HEK293 (cell line): Measurements from ENCODE around the gene SAMD1.
A peak's percentile ranks its signal among the peaks of the same experiment; 100 is the strongest.

ENCODE experiments used
- CTCF ChIA-PET: fragments of 350-600 bp; formaldehyde crosslinking; extraction: SDS; loops from one replicate; lab custom pipeline; 2021; ENCODE audit warnings: antibody characterized with exemption; lab: Yijun Ruan, JAX
- POLR2A ChIA-PET: fragments of 300-600 bp; formaldehyde crosslinking; extraction: SDS; loops from one replicate; lab custom pipeline; 2020; ENCODE audit warnings: antibody characterized with exemption, inconsistent platforms; lab: Yijun Ruan, JAX
- H3K27ac ChIP-seq: fragments of 200-500 bp; sonication (Bioruptor generic); 2 replicates; pipeline ENCODE4 v1.5.1; 2014; ENCODE audit warnings: low read depth, low read length, control low read depth, inconsistent platforms; ENCODE audit errors: extremely low read depth
- H3K36me3 ChIP-seq, 2 experiments: fragments of 200-500 bp in 1 of 2; sonication (Bioruptor generic) in 1 of 2; 1 replicate in 1 of 2; 2 replicates in 1 of 2; pipeline ENCODE4 v1.5.1; 2014 to 2017; ENCODE audit warnings: inconsistent platforms in 2 of 2, low read length in 2 of 2; ENCODE audit not compliant: control insufficient read depth in 2 of 2, insufficient read depth in 1 of 2
- H3K4me1 ChIP-seq: fragments of 200-500 bp; sonication (Bioruptor generic); 2 replicates; pipeline ENCODE4 v1.5.1; 2014; ENCODE audit warnings: mild to moderate bottlenecking, low read length, inconsistent platforms; ENCODE audit not compliant: control insufficient read depth, insufficient read depth
- H3K4me3 ChIP-seq: 2 replicates; pipeline ENCODE4 v1.5.1; 2011; ENCODE audit warnings: low read depth, mild to moderate bottlenecking, control low read depth, low read length, moderate library complexity
- H3K9me3 ChIP-seq: fragments of 200-500 bp; sonication (Bioruptor generic); 2 replicates; pipeline ENCODE4 v1.5.1; 2014; ENCODE audit warnings: low read depth, low read length, inconsistent platforms; ENCODE audit not compliant: control insufficient read depth, insufficient read depth
- PRDM1 ChIP-seq: fragments of 450-650 bp; formaldehyde crosslinking; IDR thresholded peaks from 2 replicates; pipeline ENCODE4; 2016; ENCODE audit warnings: missing biosample characterization, missing genetic modification characterization
- TCF7L2 ChIP-seq: IDR thresholded peaks from 2 replicates; pipeline ENCODE4 v1.6.1; 2011; ENCODE audit warnings: low read depth, mild to moderate bottlenecking, inconsistent platforms, low read length, moderate library complexity, borderline replicate concordance
- ZNF121 ChIP-seq: fragments of 450-650 bp; formaldehyde crosslinking; IDR thresholded peaks from 2 replicates; pipeline ENCODE4 v1.5.1; 2016; ENCODE audit warnings: missing biosample characterization, missing genetic modification characterization
- ZNF221 ChIP-seq: fragments of 450-650 bp; formaldehyde crosslinking; IDR thresholded peaks from 2 replicates; pipeline ENCODE4 v1.5.1; 2017; ENCODE audit warnings: missing biosample characterization, missing genetic modification characterization, borderline replicate concordance
- ZNF394 ChIP-seq: fragments of 450-650 bp; formaldehyde crosslinking; IDR thresholded peaks from 2 replicates; pipeline ENCODE4 v1.5.1; 2016; ENCODE audit warnings: missing biosample characterization, missing genetic modification characterization, mild to moderate bottlenecking, moderate library complexity, borderline replicate concordance
- ZNF768 ChIP-seq: fragments of 450-650 bp; formaldehyde crosslinking; IDR thresholded peaks from 2 replicates; pipeline ENCODE4 v1.5.1; 2018; ENCODE audit warnings: missing biosample characterization, mild to moderate bottlenecking, missing genetic modification characterization
- TF ChIP-seq, protein P1 (sequence below): fragments of 450-650 bp; formaldehyde crosslinking; IDR thresholded peaks from 2 replicates; pipeline ENCODE4 v1.5.1; 2016; ENCODE audit warnings: missing biosample characterization, missing genetic modification characterization
- TF ChIP-seq, protein P2 (sequence below): fragments of 450-650 bp; formaldehyde crosslinking; IDR thresholded peaks from 2 replicates; pipeline ENCODE4 v1.5.1; 2016; ENCODE audit warnings: missing biosample characterization, missing genetic modification characterization, borderline replicate concordance
- TF ChIP-seq, protein P3 (sequence below): fragments of 450-650 bp; formaldehyde crosslinking; IDR thresholded peaks from 2 replicates; pipeline ENCODE4 v1.5.1; 2017; ENCODE audit warnings: missing biosample characterization, missing genetic modification characterization
- TF ChIP-seq, protein P4 (sequence below): fragments of 450-650 bp; formaldehyde crosslinking; IDR thresholded peaks from 2 replicates; pipeline ENCODE4 v1.5.1; 2016; ENCODE audit warnings: missing biosample characterization, missing genetic modification characterization, borderline replicate concordance

Gene SAMD1

DNA sequence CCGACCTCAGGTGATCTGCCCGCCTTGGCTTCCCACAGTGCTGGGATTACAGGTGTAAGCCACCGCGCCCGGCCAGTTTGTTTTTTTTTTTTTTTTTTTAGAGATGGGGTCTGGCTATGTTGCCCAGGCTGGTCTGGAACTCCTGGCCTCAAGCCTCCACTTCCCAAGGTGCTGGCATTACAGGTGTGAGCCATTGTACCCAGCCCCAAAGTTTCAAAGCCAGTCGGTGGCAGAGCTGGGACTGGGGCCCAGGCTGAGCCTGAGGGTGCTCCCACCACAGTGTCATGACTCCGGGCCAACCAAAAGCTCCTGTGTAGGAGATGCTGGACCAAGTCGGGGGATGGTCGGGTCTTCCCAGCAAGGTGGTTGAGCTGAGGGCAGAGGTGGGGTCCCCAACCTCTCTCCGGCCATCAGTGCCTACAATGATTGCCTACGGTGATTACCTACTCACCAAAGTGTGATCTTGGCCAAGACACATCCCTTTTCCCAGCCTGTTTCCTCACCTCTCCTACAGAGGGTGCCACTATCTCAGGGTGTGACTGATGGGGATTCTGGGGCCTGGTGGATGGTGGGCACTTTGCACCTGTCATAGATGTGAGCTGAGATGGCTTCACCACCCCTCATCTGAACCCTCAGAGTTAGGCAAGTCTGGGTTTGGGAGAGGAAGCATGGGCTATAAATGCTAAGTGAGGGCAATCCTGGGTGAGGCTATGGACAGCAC is 5.9 kb upstream of the SAMD1 start:
- no peak overlapping the region for H3K4me3 ChIP-seq
- POLR2A ChIA-PET: interaction anchor here (0.7 to 1.7 kb wide), 2 partner anchors 27 to 40 kb away, joined by 4 to 7 read pairs; partner anchors contain the start of gene ASF1B
- H3K9me3 ChIP-seq: no peaks in the 10 kb centered on the region
- peak; percentile 77; the same call in 1 of the 2 replicates for TF ChIP-seq ZNF121
- TF ChIP-seq, protein P1, sequence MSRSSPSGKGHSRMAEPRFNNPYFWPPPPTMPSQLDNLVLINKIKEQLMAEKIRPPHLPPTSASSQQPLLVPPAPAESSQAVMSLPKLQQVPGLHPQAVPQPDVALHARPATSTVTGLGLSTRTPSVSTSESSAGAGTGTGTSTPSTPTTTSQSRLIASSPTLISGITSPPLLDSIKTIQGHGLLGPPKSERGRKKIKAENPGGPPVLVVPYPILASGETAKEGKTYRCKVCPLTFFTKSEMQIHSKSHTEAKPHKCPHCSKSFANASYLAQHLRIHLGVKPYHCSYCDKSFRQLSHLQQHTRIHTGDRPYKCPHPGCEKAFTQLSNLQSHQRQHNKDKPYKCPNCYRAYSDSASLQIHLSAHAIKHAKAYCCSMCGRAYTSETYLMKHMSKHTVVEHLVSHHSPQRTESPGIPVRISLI (tag by site-specific recombination): 0 out of 2 replicates have a peak, but pooled peaks have one; percentile 0
- no peak for TF ChIP-seq PRDM1
- no peaks in the 10 kb centered on the region for H3K4me1 ChIP-seq
- H3K36me3 ChIP-seq: peaks cover 15 to 37% of the 10 kb centered on the region in 2 experiments; a peak in 2 of 3 replicates
- CTCF ChIA-PET: interaction anchor here (0.6 to 1.1 kb wide), 5 partner anchors 16 to 1180 kb away, joined by 3 to 4 read pairs (median 3); a partner anchor contains a TSS
- H3K27ac ChIP-seq: no peak overlapping the region

DNA sequence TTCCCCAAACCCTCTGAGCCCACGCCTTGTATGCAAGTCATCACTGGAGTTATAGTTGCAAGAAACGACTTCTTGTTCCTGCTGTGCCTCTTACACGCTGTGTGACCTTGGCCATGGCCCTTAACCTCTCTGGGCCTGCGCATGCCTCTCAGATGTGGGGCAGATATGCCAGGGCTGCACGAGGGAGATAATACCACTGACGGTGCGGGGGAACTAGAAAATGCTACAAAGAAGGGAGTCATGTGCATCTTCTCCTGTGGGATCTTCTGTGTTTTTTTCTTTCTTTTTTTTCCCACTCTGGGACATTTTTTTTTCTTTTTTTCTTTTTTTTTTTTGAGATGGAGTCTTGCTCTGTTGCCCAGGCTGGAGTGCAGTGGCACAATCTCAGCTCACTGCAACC is 4.3 kb upstream of the SAMD1 start:
- POLR2A ChIA-PET: interaction anchor here (1.1 to 1.7 kb wide), 2 partner anchors 23 to 42 kb away, joined by 3 to 7 read pairs; partner anchors contain the start of genes ASF1B and PRKACA
- H3K9me3 ChIP-seq: no peaks in the 10 kb centered on the region
- H3K4me1 ChIP-seq: no peaks in the 10 kb centered on the region
- no peak overlapping the region for H3K4me3 ChIP-seq
- no peak overlapping the region for H3K27ac ChIP-seq
- H3K36me3 ChIP-seq: peaks cover 10 to 22% of the 10 kb centered on the region in 2 experiments; a peak in 2 of 3 replicates
- peak; percentile 82 for TF ChIP-seq ZNF768 (tag by site-specific recombination)
- no peak for TF ChIP-seq TCF7L2
- TF ChIP-seq ZNF221 (tag by site-specific recombination): no peak
- TF ChIP-seq, protein P1 (tag by site-specific recombination): peak; percentile 74; the same call in 1 of the 2 replicates
- TF ChIP-seq, protein P2, sequence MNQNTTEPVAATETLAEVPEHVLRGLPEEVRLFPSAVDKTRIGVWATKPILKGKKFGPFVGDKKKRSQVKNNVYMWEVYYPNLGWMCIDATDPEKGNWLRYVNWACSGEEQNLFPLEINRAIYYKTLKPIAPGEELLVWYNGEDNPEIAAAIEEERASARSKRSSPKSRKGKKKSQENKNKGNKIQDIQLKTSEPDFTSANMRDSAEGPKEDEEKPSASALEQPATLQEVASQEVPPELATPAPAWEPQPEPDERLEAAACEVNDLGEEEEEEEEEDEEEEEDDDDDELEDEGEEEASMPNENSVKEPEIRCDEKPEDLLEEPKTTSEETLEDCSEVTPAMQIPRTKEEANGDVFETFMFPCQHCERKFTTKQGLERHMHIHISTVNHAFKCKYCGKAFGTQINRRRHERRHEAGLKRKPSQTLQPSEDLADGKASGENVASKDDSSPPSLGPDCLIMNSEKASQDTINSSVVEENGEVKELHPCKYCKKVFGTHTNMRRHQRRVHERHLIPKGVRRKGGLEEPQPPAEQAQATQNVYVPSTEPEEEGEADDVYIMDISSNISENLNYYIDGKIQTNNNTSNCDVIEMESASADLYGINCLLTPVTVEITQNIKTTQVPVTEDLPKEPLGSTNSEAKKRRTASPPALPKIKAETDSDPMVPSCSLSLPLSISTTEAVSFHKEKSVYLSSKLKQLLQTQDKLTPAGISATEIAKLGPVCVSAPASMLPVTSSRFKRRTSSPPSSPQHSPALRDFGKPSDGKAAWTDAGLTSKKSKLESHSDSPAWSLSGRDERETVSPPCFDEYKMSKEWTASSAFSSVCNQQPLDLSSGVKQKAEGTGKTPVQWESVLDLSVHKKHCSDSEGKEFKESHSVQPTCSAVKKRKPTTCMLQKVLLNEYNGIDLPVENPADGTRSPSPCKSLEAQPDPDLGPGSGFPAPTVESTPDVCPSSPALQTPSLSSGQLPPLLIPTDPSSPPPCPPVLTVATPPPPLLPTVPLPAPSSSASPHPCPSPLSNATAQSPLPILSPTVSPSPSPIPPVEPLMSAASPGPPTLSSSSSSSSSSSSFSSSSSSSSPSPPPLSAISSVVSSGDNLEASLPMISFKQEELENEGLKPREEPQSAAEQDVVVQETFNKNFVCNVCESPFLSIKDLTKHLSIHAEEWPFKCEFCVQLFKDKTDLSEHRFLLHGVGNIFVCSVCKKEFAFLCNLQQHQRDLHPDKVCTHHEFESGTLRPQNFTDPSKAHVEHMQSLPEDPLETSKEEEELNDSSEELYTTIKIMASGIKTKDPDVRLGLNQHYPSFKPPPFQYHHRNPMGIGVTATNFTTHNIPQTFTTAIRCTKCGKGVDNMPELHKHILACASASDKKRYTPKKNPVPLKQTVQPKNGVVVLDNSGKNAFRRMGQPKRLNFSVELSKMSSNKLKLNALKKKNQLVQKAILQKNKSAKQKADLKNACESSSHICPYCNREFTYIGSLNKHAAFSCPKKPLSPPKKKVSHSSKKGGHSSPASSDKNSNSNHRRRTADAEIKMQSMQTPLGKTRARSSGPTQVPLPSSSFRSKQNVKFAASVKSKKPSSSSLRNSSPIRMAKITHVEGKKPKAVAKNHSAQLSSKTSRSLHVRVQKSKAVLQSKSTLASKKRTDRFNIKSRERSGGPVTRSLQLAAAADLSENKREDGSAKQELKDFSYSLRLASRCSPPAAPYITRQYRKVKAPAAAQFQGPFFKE: no peak
- TF ChIP-seq PRDM1: no peak
- TF ChIP-seq, protein P3, sequence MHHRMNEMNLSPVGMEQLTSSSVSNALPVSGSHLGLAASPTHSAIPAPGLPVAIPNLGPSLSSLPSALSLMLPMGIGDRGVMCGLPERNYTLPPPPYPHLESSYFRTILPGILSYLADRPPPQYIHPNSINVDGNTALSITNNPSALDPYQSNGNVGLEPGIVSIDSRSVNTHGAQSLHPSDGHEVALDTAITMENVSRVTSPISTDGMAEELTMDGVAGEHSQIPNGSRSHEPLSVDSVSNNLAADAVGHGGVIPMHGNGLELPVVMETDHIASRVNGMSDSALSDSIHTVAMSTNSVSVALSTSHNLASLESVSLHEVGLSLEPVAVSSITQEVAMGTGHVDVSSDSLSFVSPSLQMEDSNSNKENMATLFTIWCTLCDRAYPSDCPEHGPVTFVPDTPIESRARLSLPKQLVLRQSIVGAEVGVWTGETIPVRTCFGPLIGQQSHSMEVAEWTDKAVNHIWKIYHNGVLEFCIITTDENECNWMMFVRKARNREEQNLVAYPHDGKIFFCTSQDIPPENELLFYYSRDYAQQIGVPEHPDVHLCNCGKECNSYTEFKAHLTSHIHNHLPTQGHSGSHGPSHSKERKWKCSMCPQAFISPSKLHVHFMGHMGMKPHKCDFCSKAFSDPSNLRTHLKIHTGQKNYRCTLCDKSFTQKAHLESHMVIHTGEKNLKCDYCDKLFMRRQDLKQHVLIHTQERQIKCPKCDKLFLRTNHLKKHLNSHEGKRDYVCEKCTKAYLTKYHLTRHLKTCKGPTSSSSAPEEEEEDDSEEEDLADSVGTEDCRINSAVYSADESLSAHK (tag by site-specific recombination): 0 out of 2 replicates have a peak, but pooled peaks have one; percentile 24
- TF ChIP-seq, protein P4, sequence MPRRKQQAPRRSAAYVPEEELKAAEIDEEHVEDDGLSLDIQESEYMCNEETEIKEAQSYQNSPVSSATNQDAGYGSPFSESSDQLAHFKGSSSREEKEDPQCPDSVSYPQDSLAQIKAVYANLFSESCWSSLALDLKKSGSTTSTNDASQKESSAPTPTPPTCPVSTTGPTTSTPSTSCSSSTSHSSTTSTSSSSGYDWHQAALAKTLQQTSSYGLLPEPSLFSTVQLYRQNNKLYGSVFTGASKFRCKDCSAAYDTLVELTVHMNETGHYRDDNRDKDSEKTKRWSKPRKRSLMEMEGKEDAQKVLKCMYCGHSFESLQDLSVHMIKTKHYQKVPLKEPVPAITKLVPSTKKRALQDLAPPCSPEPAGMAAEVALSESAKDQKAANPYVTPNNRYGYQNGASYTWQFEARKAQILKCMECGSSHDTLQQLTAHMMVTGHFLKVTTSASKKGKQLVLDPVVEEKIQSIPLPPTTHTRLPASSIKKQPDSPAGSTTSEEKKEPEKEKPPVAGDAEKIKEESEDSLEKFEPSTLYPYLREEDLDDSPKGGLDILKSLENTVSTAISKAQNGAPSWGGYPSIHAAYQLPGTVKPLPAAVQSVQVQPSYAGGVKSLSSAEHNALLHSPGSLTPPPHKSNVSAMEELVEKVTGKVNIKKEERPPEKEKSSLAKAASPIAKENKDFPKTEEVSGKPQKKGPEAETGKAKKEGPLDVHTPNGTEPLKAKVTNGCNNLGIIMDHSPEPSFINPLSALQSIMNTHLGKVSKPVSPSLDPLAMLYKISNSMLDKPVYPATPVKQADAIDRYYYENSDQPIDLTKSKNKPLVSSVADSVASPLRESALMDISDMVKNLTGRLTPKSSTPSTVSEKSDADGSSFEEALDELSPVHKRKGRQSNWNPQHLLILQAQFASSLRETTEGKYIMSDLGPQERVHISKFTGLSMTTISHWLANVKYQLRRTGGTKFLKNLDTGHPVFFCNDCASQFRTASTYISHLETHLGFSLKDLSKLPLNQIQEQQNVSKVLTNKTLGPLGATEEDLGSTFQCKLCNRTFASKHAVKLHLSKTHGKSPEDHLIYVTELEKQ (tag by site-specific recombination): no peak
- no peak for TF ChIP-seq ZNF394 (tag by site-specific recombination)
- TF ChIP-seq, all 188 proteins: peak for 3
- CTCF ChIA-PET: interaction anchor here (1.2 to 1.8 kb wide), 2 partner anchors 19 kb away, joined by 4 to 6 read pairs; no protein-coding TSS in a partner anchor
